ENCODE data around the gene COPG2.
"Not testable (repeated sequence)": the region's sequence is repeated elsewhere in the genome, so short reads cannot be mapped to it uniquely, and the experiment has no call there.

Gene COPG2

DNA sequence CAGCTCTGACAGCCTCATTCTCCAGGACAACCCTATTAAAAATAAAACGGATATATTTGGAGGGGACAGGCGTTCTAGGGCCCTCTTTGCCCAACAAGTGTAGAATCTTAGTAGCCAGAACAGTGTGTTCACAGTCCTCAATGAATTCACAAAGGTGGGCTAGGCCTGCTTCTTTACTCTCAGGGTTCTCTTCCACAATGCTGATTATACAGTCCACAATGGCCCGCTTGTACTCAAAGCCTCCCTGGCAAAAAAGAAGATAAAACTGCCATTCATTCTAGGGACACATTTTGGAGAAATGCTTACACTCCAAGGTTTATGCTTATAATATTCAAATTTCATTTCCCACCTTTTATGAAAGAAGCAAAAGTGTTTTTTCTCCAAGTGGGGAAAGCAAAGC lies 114.1 kb downstream of the COPG2 start:
- TF ChIP-seq, protein P1, sequence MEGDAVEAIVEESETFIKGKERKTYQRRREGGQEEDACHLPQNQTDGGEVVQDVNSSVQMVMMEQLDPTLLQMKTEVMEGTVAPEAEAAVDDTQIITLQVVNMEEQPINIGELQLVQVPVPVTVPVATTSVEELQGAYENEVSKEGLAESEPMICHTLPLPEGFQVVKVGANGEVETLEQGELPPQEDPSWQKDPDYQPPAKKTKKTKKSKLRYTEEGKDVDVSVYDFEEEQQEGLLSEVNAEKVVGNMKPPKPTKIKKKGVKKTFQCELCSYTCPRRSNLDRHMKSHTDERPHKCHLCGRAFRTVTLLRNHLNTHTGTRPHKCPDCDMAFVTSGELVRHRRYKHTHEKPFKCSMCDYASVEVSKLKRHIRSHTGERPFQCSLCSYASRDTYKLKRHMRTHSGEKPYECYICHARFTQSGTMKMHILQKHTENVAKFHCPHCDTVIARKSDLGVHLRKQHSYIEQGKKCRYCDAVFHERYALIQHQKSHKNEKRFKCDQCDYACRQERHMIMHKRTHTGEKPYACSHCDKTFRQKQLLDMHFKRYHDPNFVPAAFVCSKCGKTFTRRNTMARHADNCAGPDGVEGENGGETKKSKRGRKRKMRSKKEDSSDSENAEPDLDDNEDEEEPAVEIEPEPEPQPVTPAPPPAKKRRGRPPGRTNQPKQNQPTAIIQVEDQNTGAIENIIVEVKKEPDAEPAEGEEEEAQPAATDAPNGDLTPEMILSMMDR (conservative IDR thresholded peaks at IDR 0.05; ENCODE audit: low read depth, low read length): no peak
- Histone ChIP-seq H3K27me3 (ENCODE audit: insufficient read depth, low read depth) (no peaks in the 10 kb centered on the region), H3K79me2 (ENCODE audit: insufficient read depth, low read depth) (no peaks in the 10 kb centered on the region), H3K27ac (no peak overlapping the region), H3K4me3 (IDR thresholded peaks at IDR 0.05; ENCODE audit: insufficient read depth, low read depth, low read length) (no peak overlapping the region), H3K4me1 (ENCODE audit: low read depth, poor library complexity, severe bottlenecking) (no peaks in the 10 kb centered on the region), H3K9ac (no peak overlapping the region), H2AFZ (ENCODE audit: low read depth) (no peak overlapping the region), H4K20me1 (ENCODE audit: insufficient read depth) (no peaks in the 10 kb centered on the region), H3K36me3 (ENCODE audit: insufficient read depth) (no peaks in the 10 kb centered on the region), H3K4me2 (no peak overlapping the region)

DNA sequence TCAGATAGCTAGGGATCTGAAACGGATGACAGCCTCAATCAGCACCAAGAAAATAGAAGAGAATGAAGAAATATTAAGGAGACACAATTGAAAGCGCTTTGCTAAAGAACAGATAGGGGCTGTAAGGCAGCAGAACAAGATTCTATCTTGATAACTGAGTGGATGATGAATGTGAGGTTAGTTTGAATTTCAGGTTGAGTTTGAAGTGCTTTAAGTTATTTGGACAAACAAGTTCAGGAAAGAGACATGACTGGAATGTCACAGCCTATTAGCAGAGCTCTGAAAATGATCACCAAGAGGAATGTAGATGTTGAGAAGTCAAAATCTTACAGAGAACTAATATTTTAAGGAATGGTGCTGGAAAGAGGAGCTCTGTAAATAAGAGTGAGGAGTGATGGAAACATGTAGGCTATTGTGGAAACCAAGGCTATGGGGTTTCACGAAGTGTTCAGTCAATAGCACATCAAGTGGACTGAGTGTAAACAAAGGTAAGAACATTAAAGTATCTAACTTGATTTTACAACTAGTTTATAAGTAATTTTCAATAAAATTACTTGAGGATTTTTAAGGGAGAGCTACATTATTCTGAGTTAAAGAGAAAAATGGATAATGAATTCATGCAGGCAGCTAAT lies 115.0 kb downstream of the COPG2 start:
- Histone ChIP-seq H4K20me1 (ENCODE audit: insufficient read depth) (no peaks in the 10 kb centered on the region), H3K9ac (no peak overlapping the region), H2AFZ (ENCODE audit: low read depth) (no peak overlapping the region), H3K36me3 (ENCODE audit: insufficient read depth) (no peaks in the 10 kb centered on the region), H3K4me1 (ENCODE audit: low read depth, poor library complexity, severe bottlenecking) (no peaks in the 10 kb centered on the region), H3K79me2 (ENCODE audit: insufficient read depth, low read depth) (no peaks in the 10 kb centered on the region), H3K4me2 (no peak overlapping the region), H3K4me3 (IDR thresholded peaks at IDR 0.05; ENCODE audit: insufficient read depth, low read depth, low read length) (no peak overlapping the region), H3K27ac (no peak overlapping the region), H3K27me3 (ENCODE audit: insufficient read depth, low read depth) (no peaks in the 10 kb centered on the region)
- TF ChIP-seq, protein P1 (conservative IDR thresholded peaks at IDR 0.05; ENCODE audit: low read depth, low read length): no peak

DNA sequence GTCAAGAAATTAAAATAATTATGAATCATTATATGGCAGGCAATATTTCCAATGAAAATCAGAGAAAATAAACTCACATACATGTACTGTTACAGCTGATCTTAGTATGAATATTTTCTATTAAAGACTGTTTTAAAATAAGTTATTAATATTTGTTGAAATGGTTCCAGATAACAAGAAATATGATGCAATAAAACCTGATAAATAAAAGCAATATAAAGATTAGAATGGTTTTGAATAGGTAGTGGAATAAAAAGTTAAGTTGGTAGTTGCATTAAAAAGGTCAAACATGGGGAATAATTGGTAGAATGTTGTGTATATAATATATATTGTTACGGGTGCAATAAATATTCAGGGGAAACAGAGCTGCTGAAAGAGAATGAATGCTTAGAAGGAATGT lies 124.2 kb downstream of the COPG2 start:
- Histone ChIP-seq H4K20me1 (ENCODE audit: insufficient read depth) (no peaks in the 10 kb centered on the region), H3K4me2 (no peak overlapping the region), H3K27me3 (ENCODE audit: insufficient read depth, low read depth) (no peaks in the 10 kb centered on the region), H3K79me2 (ENCODE audit: insufficient read depth, low read depth) (no peaks in the 10 kb centered on the region), H3K4me1 (ENCODE audit: low read depth, poor library complexity, severe bottlenecking) (no peaks in the 10 kb centered on the region), H3K27ac (no peak overlapping the region), H3K9ac (no peak overlapping the region), H3K36me3 (ENCODE audit: insufficient read depth) (no peaks in the 10 kb centered on the region), H3K4me3 (IDR thresholded peaks at IDR 0.05; ENCODE audit: insufficient read depth, low read depth, low read length) (no peak overlapping the region), H2AFZ (ENCODE audit: low read depth) (no peak overlapping the region)
- TF ChIP-seq, protein P1 (conservative IDR thresholded peaks at IDR 0.05; ENCODE audit: low read depth, low read length): no peak

DNA sequence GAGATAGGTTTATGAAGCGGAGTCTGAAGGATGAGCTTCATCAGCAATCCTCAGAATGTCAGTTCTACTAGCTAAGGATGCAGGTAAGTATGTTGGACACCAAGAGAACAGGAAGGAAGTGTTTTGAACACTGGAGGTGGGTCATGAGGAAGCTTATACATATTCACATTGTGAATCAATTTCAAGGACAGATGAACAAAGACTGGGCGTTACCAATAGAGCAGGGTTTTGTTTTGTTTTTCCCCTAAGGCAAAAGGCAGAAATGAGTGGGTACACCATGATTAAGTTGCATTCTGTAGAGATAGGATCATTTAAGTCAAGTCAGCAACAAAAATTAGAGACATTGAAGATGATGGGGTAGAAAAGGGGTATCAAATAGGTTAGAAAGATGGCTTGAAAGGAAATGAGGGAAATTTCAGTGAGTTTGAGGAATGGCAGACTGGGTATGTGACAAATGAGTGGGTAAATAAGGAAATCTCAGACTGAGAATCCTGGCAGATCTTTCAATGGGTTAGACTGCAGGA lies 125.0 kb downstream of the COPG2 start:
- Histone ChIP-seq H4K20me1 (ENCODE audit: insufficient read depth) (no peaks in the 10 kb centered on the region), H3K27me3 (ENCODE audit: insufficient read depth, low read depth) (no peaks in the 10 kb centered on the region), H3K9ac (no peak overlapping the region), H3K79me2 (ENCODE audit: insufficient read depth, low read depth) (no peaks in the 10 kb centered on the region), H2AFZ (ENCODE audit: low read depth) (no peak overlapping the region), H3K27ac (no peak overlapping the region), H3K4me1 (ENCODE audit: low read depth, poor library complexity, severe bottlenecking) (no peaks in the 10 kb centered on the region), H3K4me2 (no peak overlapping the region), H3K4me3 (IDR thresholded peaks at IDR 0.05; ENCODE audit: insufficient read depth, low read depth, low read length) (no peak overlapping the region), H3K36me3 (ENCODE audit: insufficient read depth) (no peaks in the 10 kb centered on the region)
- TF ChIP-seq, protein P1 (conservative IDR thresholded peaks at IDR 0.05; ENCODE audit: low read depth, low read length): no peak

DNA sequence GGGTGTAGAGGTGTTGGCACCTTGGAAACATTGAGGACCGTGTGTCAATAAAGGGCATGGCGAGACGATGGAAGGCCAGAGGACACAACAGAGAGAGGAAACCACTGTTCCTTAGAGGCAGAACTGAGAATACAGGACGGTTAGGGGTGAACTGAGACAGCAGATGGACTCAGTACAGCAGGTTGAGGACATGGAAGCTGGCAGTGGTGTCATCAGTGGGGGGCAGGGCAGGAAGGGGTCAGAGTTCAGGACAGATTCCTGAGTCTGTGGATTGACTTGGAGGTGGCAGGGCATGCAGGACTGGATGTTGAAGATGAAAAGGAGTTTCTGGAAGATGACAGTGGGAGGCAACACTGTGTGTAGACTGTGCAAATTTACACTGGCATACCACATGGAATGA lies 126.3 kb downstream of the COPG2 start:
- not testable (repeated sequence) for H3K27me3 ChIP-seq (ENCODE audit: insufficient read depth, low read depth); H3K79me2 ChIP-seq (ENCODE audit: insufficient read depth, low read depth); H3K27ac ChIP-seq; H3K9ac ChIP-seq; H3K4me2 ChIP-seq; H3K4me3 ChIP-seq (IDR thresholded peaks at IDR 0.05; ENCODE audit: insufficient read depth, low read depth, low read length); H3K4me1 ChIP-seq (ENCODE audit: low read depth, poor library complexity, severe bottlenecking); H2AFZ ChIP-seq (ENCODE audit: low read depth); H3K36me3 ChIP-seq (ENCODE audit: insufficient read depth); H4K20me1 ChIP-seq (ENCODE audit: insufficient read depth)

DNA sequence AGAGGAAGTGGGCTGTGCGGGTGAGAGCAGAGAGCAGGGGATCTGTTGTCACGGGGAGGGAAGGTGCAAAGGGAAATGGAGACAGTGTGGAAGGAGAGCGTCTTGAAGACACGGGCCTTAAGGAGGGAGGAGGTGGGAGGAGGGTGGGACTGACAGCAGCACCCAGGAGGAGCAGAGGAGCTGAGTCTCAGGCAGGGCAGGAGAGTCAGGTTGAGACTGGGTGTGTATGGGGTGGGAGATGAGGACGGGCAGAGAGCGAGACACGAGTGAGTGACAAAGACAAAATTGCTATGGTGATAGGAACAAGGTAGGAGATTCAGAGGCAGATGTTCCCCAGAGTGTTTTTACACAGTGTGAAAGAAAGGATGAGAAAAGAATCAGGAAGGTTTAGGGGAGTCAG lies 127.3 kb downstream of the COPG2 start:
- not testable (repeated sequence) for H3K79me2 ChIP-seq (ENCODE audit: insufficient read depth, low read depth); H3K4me1 ChIP-seq (ENCODE audit: low read depth, poor library complexity, severe bottlenecking); H2AFZ ChIP-seq (ENCODE audit: low read depth); H3K4me3 ChIP-seq (IDR thresholded peaks at IDR 0.05; ENCODE audit: insufficient read depth, low read depth, low read length); H3K27ac ChIP-seq; H4K20me1 ChIP-seq (ENCODE audit: insufficient read depth); H3K36me3 ChIP-seq (ENCODE audit: insufficient read depth); H3K9ac ChIP-seq; H3K27me3 ChIP-seq (ENCODE audit: insufficient read depth, low read depth); H3K4me2 ChIP-seq

DNA sequence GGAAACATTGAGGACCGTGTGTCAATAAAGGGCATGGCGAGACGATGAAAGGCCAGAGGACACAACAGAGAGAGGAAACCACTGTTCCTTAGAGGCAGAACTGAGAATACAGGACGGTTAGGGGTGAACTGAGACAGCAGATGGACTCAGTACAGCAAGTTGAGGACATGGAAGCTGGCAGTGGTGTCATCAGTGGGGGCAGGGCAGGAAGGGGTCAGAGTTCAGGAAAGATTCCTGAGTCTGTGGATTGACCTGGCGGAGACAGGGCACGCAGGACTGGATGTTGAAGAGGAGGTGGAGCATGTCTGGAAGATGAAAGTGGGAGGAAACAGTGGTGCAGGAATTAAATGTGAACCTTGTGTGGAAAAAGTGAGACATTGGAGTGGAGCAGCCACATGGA lies 130.7 kb downstream of the COPG2 start:
- not testable (repeated sequence) for H3K79me2 ChIP-seq (ENCODE audit: insufficient read depth, low read depth); H3K9ac ChIP-seq; H3K4me3 ChIP-seq (IDR thresholded peaks at IDR 0.05; ENCODE audit: insufficient read depth, low read depth, low read length); H3K4me1 ChIP-seq (ENCODE audit: low read depth, poor library complexity, severe bottlenecking); H3K4me2 ChIP-seq; H3K36me3 ChIP-seq (ENCODE audit: insufficient read depth); H3K27me3 ChIP-seq (ENCODE audit: insufficient read depth, low read depth); H3K27ac ChIP-seq; H2AFZ ChIP-seq (ENCODE audit: low read depth); H4K20me1 ChIP-seq (ENCODE audit: insufficient read depth)

Measured in KMS-11 (cell line).